Hepatocyte (in vitro differentiated cells): ENCODE measurements around the gene CCNQ. TPM values are rescaled to one million over a fixed set of nuclear protein-coding genes. Genes with fewer than 3 reads are reported as not detected.

Experiments
- DNase-seq: peaks from one replicate; pipeline ENCODE4 v3.0.0-alpha.2; 2016; ENCODE audit warnings: low spot score
- H2AFZ ChIP-seq: fragments of 200-600 bp; sonication (generic); 2 replicates; pipeline ENCODE4 v1.6.0; 2016; ENCODE audit warnings: antibody characterized with exemption, mild to moderate bottlenecking
- H3K27ac ChIP-seq: fragments of 200-600 bp; sonication (generic); 2 replicates; pipeline ENCODE4 v1.5.1; 2016; ENCODE audit warnings: mild to moderate bottlenecking
- H3K27me3 ChIP-seq: fragments of 200-600 bp; sonication (generic); 2 replicates; pipeline ENCODE4 v1.6.1; 2016
- H3K36me3 ChIP-seq: fragments of 200-600 bp; sonication (generic); replicated peaks from 2 replicates; pipeline ENCODE4 v1.5.1; 2016; ENCODE audit warnings: low read depth; ENCODE audit not compliant: insufficient read depth
- H3K4me1 ChIP-seq: fragments of 200-600 bp; sonication (generic); 2 replicates; pipeline ENCODE4 v1.5.1; 2016; ENCODE audit warnings: mild to moderate bottlenecking, moderate library complexity; ENCODE audit not compliant: insufficient read depth
- H3K4me2 ChIP-seq: fragments of 200-600 bp; sonication (generic); 2 replicates; pipeline ENCODE4 v1.6.0; 2016
- H3K4me3 ChIP-seq: fragments of 200-600 bp; sonication (generic); 2 replicates; pipeline ENCODE4 v1.5.1; 2016; ENCODE audit warnings: mild to moderate bottlenecking
- H3K79me2 ChIP-seq: fragments of 200-600 bp; sonication (generic); 2 replicates; pipeline ENCODE4 v1.6.0; 2017; ENCODE audit warnings: mild to moderate bottlenecking
- H3K9me2 ChIP-seq: fragments of 200-600 bp; sonication (generic); replicated peaks from 2 replicates; pipeline ENCODE4 v1.6.0; 2017; ENCODE audit warnings: mild to moderate bottlenecking; ENCODE audit not compliant: insufficient read depth
- H3K9me3 ChIP-seq: fragments of 200-600 bp; sonication (generic); 2 replicates; pipeline ENCODE4 v1.5.1; 2016; ENCODE audit warnings: low read depth, mild to moderate bottlenecking
- H4K20me1 ChIP-seq: fragments of 200-600 bp; sonication (generic); 2 replicates; pipeline ENCODE4 v1.6.0; 2016; ENCODE audit warnings: mild to moderate bottlenecking; ENCODE audit not compliant: insufficient read depth, poor library complexity, severe bottlenecking
- EZH2 ChIP-seq: fragments of 200-600 bp; sonication (generic); IDR thresholded peaks from 2 replicates; pipeline ENCODE4 v1.6.1; 2016; ENCODE audit warnings: antibody characterized with exemption, mild to moderate bottlenecking, borderline replicate concordance
- EZH2phosphoT487 ChIP-seq: fragments of 200-600 bp; sonication (generic); IDR thresholded peaks from one replicate; pipeline ENCODE4 v1.6.1; 2018; ENCODE audit warnings: antibody characterized with exemption, mild to moderate bottlenecking, low read depth, moderate library complexity; ENCODE audit not compliant: unreplicated experiment, severe bottlenecking
- WGBS: methylation state at CpG from one replicate; pipeline ENCODE4 v1.1.6; 2016; ENCODE audit warnings: low lambda C conversion rate; ENCODE audit errors: missing lambda C conversion rate; 5-methylcytosine and 5-hydroxymethylcytosine counted together
- polyA plus RNA-seq: library from polyadenylated mRNA; unstranded; fragments of >200 nt; fragmentation: Nextera tagmentation; extraction: Ambion mirVana; gene quantifications from 2 replicates; pipeline ENCODE4 v1.2.1, GENCODE V29; 2016
- total RNA-seq: library from RNA; depleted of rRNA; stranded (reverse); fragments of >200 nt; gene quantifications from 2 replicates; pipeline ENCODE4 v1.2.3, GENCODE V29; 2014
- TF ChIP-seq, protein P1 (sequence below): fragments of 200-600 bp; sonication (generic); IDR thresholded peaks from 2 replicates; pipeline ENCODE4 v1.5.1; 2016; ENCODE audit warnings: antibody characterized with exemption, mild to moderate bottlenecking; ENCODE audit not compliant: poor library complexity

CCNQ gene
- total and polyA plus RNA-seq, 2 experiments from 2014 or later: 26.7 to 28.3 TPM

DNA sequence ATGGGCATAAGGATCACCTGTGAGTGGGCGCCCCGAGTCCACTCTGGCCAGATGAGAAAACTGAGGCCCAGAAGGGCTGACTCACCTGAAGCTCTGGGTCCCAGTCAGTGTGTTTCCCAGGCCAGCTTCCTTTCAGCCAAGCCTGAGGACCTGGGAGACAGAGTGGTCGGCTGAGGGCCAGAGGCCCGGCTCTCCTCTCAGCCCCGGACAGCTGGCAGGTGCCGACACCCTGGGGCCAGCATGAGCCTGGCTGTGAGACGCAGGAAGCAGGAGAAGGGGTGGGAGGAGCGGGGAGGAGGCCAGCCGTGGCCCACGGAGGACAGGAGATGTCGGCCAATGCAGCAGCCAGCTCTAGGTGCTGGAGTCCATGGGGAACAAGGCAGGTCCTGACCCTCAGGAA, 52.6 kb downstream of the CCNQ start:
- H4K20me1 ChIP-seq: no peaks in the 10 kb centered on the region
- no peaks in the 10 kb centered on the region for H3K36me3 ChIP-seq
- H3K27me3 ChIP-seq: no peaks in the 10 kb centered on the region
- H3K27ac ChIP-seq: no peak overlapping the region
- TF ChIP-seq, protein P1, sequence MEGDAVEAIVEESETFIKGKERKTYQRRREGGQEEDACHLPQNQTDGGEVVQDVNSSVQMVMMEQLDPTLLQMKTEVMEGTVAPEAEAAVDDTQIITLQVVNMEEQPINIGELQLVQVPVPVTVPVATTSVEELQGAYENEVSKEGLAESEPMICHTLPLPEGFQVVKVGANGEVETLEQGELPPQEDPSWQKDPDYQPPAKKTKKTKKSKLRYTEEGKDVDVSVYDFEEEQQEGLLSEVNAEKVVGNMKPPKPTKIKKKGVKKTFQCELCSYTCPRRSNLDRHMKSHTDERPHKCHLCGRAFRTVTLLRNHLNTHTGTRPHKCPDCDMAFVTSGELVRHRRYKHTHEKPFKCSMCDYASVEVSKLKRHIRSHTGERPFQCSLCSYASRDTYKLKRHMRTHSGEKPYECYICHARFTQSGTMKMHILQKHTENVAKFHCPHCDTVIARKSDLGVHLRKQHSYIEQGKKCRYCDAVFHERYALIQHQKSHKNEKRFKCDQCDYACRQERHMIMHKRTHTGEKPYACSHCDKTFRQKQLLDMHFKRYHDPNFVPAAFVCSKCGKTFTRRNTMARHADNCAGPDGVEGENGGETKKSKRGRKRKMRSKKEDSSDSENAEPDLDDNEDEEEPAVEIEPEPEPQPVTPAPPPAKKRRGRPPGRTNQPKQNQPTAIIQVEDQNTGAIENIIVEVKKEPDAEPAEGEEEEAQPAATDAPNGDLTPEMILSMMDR: no peak
- TF ChIP-seq EZH2phosphoT487: no peak
- no peak for TF ChIP-seq EZH2
- no peak overlapping the region for H2AFZ ChIP-seq
- WGBS: 84% methylated on average over 11 of the region's 11 CpGs
- no peak overlapping the region for H3K4me3 ChIP-seq
- no peak overlapping the region for H3K4me2 ChIP-seq
- no peaks in the 10 kb centered on the region for H3K4me1 ChIP-seq
- H3K9me3 ChIP-seq: no peaks in the 10 kb centered on the region
- no peak for DNase-seq
- H3K79me2 ChIP-seq: no peaks in the 10 kb centered on the region
- H3K9me2 ChIP-seq: no peaks in the 10 kb centered on the region

DNA sequence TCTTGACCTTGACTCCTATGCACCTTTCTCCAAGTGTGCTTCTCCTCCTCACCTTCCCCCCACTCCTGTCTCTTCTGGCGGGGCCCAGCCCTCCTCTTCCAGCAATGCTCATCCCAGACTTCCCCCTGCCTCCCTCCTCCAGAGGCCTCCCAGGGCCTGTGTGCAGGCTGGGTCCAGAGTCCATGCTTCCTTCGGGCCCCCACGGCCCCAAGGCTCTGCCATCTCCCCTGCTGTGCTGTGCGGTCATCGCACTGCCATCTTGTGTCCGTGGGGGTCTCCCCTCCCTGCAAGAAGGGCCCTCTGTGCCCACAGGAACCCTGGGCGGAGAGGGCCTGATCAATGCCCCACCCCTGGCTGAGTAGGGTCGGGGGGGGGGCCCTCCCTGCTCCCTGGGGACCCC, 54.2 kb downstream of the CCNQ start:
- H3K79me2 ChIP-seq: no peaks in the 10 kb centered on the region
- H3K36me3 ChIP-seq: no peaks in the 10 kb centered on the region
- H3K9me3 ChIP-seq: no peaks in the 10 kb centered on the region
- no peak for TF ChIP-seq EZH2
- no peak for TF ChIP-seq EZH2phosphoT487
- TF ChIP-seq, protein P1: no peak
- no peak overlapping the region for H3K4me3 ChIP-seq
- no peaks in the 10 kb centered on the region for H3K27me3 ChIP-seq
- no peak overlapping the region for H2AFZ ChIP-seq
- no peak overlapping the region for H3K27ac ChIP-seq
- H3K9me2 ChIP-seq: no peaks in the 10 kb centered on the region
- WGBS: 51% methylated on average over 8 of the region's 8 CpGs
- DNase-seq: peak; percentile 28
- H3K4me1 ChIP-seq: no peaks in the 10 kb centered on the region
- no peak overlapping the region for H3K4me2 ChIP-seq
- no peaks in the 10 kb centered on the region for H4K20me1 ChIP-seq

DNA sequence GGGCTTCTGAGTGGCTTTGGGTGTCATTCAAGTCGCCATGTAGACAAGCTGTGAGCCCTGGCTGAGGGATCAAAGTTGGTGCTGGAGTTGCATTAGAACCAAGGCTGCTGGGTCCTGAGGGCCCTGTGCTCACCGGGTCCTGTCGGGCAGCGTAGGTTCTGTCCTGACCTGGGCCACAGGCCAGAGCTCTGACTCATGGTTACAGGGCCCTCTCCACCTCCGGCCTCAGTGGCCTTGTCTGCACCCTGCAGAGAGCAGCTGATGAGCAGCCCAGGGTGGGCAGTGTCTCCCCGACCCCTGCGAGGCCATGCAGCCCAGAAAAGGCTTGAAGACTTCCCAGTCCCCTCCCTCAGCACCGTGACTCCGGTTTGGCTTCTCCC, 59.0 kb downstream of the CCNQ start:
- Histone ChIP-seq H3K9me2 (no peaks in the 10 kb centered on the region), H3K27ac (no peak overlapping the region), H3K36me3 (no peaks in the 10 kb centered on the region), H2AFZ (no peak overlapping the region), H3K4me2 (no peak overlapping the region), H4K20me1 (no peaks in the 10 kb centered on the region), H3K4me1 (no peaks in the 10 kb centered on the region), H3K79me2 (no peaks in the 10 kb centered on the region), H3K4me3 (no peak overlapping the region), H3K9me3 (no peaks in the 10 kb centered on the region), H3K27me3 (no peaks in the 10 kb centered on the region)
- WGBS: 81% methylated on average over 9 of the region's 9 CpGs
- TF ChIP-seq EZH2 (no peak), EZH2phosphoT487 (no peak)
- TF ChIP-seq, protein P1: no peak
- no peak for DNase-seq
